HG02588 (cell line): ENCODE measurements around the gene HOXC5.
A peak's percentile ranks its signal among the peaks of the same experiment; 100 is the strongest.

Experiments
- ATAC-seq: cut with Tn5 transposase; IDR thresholded peaks from one replicate; pipeline ENCODE4 v1.9.1; 2021; ENCODE audit warnings: mild to moderate bottlenecking, moderate library complexity; ENCODE audit not compliant: unreplicated experiment

HOXC5 gene

DNA sequence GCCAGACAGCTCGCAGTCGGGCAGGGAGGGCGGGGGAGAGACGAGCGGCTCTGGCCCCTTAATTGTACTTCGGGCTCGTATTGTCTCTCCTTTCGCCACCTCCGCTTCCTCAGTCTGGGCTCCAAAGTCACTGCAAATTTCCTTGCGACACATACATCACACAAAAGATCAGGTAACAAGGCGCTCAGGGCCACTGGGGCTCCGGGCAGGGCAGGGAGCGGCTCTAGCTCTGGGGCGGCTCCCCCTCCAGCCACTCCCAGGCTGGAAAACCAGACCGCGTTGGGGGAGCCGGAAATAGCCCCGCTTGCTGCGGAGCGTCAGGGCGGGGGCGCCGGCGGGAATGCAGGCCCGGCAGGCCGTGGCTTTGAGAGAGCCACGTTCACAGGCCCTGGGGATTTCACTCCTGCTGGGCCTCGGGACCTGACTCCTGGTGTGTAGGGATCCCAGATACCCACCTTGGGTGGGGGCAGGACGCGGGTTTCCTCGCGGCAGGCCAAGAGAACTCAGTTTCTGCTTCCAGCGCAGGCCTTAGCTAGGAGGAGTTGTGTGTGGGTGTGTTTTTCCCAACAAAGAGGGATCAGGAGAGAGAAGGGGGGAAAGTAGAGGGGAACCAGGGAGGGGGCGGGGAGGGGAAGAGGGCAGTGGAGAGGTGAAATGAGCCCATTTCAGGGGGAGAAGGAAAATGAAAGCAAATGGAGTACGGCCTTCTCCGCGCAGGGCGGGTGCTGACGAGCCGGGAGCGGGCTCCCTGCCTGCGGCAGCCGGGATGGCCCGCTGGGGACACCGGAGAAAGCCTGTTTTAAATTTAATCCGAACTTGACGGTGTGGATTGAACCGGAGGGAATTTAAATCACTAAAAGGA is 37.2 kb upstream of the HOXC5 start:
- no peak for ATAC-seq

DNA sequence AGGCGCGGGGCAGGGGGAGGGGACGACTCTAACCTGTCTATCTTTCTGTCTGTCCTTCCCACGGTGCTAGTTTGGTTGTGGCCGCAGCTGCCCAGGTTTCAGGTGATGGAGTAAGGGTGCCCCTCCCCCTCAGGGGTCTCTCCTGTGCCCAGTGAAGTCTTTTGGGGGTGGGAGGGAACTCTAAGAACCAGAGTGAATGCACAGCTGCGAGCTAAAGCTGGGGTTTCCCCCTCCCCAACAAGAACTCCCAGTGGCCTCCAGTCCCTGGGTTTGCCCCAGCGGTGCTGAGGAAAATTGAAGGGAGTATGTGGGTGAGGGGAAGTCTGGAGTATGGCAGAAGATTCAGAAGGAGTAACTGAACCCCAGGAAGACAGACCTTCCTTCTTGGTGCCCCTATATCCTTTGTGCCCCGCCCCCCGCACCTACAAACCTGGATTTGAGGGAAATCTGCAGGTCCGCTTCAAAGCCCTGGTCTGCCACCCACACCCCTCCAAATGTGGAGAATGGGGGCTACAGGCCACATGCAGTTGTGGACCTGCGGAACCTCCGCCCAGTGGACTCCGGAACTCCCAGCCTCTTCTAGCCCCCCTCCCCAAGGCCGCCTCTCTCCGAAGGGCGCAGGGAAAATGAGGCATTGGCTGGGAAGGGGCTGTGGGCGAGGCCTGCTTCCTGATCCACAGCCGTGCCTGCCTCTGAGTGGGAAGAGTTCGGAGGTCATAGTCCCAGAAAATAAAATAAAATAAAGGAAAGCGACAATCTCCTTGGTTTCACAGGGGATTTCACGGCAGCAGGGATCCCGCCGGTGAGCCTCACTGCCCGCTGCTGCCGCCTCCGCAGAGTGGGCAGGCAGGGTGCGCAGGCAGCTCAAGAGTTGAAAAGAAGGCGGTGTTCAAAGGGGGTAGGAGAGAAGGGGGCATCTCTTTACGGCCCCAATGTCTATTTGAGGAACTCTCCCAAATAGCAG is 36.3 kb upstream of the HOXC5 start:
- ATAC-seq = no peak

DNA sequence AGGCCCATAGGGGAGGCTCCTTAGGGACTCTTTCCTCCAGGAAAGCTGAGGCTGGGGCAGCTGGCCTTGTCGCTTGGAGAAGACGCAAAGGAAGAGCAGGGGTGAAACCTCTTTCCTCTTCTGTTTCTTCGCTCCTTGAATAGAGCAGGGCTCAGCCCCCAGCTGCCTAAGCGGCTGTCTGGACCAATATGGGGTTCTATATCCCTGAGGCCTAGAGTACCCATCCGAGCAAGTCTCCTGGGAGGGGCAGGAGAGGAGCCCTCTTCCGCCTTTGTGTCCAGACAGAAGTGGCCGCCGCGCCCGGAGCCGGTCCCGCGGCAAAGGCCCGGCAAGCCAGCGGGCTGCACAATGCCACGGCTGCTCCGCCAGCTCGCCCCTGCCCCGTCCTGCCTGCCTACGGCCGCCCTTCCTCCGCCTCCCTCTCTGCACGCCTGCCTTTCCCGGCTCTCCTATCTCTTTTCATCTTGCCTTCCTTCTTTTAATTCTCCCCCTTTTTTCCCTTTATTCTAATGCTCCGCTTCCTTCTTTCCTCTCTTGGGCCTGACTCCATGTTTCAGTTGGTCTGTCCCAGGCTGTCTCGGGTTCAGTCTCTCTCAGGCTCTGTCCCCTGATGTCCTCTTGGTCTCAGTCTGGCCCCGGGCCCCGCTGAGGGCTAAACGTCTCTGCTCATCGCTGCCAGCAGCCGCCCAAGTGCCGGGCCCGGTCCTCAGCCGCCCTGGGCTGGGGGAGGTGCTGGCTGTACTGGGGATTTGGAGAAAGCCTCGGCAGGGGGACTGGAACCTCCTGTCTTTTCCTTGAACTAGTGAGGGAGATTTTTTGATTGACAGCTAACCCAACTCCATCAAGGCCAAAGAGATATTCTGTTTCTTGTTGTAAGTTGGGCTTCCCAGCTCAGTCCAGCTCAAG is 35.4 kb upstream of the HOXC5 start:
- no peak for ATAC-seq

DNA sequence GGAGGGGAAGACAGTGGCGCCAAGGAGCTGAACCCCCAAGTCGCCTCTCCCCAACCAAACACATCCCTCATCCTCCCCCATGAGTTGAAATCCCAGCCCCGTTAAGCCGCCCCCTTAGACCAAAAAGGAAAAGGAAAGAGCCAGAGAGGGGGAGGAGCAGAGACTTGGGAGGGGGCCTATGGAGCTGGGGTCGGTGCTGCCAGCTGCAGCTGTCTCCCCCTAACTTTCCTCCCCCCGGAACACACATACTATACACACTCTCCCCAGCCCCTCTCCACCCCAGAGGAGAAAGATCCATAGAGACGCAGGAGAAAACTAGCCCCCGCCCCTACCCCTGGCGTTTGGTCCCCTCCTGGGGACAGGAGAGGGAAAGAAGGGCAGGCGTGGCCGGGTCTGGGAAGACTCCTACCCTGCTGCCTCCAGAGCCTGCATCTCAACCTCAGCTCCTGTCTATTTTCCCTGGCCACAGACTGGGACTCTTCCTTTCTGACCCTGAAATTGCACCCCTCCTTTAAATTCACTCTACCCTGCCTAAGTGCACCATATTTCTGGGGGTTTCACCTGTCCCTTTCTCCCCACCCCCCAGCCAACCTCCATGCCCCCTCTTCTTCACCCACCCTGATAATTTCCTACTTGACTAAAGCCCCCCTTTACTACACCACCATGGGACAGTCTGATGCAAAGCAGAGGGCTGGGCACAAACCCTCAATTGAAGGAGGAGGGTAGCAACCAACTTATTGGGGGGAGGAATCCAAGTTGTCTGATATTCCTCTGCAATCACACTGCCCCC is 34.5 kb upstream of the HOXC5 start:
- no peak for ATAC-seq

DNA sequence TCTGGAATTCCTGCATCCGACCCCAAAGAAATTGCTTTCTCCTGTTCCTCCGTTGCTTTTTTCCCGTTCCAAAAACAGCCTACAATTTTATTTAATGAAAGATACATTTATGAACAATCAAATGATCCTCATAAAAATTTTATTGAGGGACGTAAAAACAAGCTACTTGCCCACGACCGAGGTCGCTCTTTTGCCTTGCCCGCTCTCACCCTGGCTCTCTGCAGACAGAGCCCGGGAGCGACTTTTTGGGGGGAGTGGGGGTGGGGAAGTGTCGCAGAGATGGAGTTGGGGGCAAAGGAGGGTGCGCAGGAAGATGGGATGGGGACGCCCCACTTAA is 34.0 kb upstream of the HOXC5 start:
- ATAC-seq = no peak

DNA sequence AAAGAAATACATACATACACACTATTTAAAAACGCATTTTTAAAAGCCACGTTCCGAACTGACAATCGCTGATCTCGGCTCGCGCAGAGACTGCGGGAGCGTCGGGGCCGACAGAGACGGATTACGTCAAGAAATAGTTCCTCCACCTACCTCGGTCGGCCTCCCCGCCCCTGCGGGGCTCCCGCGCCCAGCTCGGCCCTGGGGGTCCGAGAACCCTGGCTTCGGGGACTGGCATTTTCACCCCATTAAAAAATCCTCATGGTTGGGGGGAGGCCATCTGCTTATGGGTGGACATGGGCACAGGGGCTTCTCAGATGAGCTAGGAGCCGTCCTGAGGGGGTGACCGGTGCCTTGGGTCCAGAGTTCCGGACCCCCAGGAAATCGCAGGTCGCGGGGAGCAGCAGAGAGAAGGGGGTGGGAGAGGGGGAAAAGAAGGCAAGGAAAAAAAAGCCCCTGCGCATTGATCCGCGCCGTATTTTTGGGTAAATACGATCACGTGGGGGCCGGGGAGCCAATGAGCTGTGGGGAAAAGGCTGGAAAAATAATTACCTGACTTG is 33.2 kb upstream of the HOXC5 start:
- ATAC-seq = no peak

DNA sequence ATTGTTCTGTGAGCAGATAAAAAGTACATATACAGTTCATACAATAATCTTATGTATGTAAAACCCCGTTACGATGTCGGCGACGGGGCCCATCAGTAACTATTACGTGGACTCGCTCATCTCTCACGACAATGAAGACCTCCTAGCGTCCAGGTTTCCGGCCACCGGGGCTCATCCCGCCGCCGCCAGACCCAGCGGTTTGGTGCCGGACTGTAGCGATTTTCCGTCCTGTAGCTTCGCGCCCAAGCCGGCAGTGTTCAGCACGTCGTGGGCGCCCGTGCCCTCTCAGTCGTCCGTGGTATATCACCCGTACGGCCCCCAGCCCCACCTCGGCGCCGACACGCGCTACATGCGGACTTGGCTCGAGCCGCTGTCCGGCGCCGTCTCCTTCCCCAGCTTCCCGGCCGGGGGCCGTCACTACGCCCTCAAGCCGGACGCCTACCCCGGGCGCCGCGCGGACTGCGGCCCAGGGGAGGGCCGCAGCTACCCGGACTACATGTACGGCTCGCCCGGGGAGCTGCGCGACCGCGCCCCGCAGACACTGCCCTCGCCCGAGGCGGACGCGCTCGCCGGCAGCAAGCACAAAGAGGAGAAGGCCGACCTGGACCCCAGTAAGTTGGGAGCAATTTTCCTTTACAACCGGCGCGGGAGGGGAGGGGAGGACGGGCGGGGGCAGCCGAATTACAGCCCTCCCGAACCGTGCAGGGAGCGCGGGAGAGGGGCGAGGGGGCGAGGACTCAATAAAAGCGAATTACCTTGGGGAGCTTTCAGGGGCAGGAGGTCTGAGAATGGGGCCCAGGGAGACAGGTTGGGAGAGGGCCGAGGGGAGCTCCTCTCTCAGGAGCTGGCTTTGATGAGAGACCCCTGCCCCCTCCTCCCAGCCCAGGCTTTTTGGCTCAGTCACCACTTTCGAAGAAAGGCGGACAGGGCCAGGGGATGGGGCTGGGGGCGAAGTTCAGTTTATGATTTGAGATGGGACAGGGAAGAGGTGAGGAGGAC is 32.4 kb upstream of the HOXC5 start, which contains the start of gene HOXC9:
Gene HOXC9 (plus strand): TSS at position 46 of the 999 bp plus-strand sequence. CDS start 28 bp downstream, at position 74.
- no peak for ATAC-seq

DNA sequence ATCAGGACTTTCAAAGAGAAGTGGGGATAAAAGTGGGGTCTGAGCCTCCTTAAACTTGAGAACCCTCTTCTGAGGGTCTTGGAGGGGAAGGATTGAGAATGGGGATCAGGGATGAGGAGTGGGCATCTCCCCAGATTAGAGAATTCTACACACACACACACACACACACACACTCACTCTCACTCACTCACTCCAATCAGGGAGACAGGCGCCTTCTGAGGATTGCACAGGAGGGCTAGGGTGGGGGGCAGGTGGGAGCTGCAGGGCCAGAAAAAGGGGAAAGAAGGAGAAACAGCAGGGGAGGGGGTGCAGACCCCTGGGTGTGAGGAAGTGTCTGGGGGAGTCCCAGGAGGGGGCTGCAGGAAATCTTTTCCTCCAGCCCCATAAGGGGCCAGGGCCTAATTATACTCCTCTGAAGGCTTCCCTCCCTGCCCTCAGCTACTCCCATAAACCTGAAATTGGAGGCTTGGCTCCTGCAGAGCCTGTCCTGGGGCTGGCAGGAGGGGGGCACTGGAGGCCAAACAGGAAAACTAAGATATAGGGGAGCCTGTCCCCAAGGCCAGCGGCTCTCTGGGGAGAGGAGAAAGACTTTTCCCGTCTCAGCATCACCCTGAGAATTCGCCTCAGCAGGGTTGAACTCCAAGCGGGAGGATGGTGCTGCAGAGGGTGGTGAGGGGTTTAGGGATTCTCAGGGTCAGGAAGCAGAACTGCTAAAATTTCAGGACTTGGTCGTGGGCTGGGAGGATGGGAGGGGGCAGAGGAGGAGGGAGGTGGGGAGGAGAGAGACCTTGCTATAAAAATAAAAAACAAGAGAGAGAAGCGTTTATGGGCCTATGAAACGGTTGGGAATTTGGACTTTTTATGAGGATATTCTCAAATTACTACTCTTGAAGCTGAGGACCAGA is 31.3 kb upstream of the HOXC5 start:
- no peak for ATAC-seq

DNA sequence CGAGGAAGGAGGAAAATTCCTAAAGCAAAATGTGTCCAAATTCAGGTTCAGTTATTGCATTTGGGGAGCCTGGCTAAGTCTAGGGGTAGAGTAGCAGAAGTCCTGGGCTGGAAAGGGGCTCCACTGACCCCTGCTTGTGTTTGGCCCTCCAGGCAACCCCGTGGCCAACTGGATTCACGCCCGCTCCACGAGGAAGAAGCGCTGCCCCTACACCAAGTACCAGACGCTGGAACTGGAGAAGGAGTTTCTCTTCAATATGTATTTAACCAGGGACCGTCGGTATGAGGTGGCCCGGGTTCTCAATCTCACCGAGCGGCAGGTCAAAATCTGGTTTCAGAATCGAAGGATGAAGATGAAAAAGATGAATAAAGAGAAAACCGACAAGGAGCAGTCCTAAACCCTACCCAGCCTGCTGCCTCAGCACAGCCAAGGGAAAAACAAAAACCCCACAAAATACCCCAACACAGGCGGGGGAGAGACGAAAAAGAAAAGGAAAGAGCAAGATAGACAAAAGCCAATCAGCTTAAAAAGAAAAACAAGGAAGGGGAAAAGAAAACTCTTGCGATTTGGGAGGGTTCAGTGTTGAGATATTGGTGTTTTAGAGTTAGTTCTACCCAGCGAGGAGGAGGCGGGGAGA is 30.5 kb upstream of the HOXC5 start:
- no peak for ATAC-seq

DNA sequence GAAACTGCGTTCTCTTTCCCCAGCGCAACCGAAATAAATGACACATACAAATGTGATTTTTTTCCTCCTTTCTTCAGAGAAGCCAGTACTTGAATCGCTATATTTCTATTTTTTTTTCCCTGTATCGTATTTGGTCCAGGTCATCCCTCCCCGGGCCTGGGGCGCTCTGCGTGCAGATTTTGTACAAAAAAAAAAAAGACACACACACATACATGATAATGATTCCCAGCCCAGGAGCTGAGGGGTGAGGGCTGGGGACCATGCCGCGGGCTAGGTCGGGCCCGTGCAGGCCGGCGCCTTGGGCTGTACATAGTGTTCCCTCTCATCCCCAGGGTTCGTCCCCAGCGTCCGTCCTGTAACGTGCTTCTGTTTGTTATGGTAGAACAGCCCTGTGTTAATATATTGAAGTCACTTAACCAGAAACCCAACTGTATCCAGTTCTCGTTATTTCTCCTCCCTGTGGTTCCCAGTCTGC is 29.9 kb upstream of the HOXC5 start:
- no peak for ATAC-seq

DNA sequence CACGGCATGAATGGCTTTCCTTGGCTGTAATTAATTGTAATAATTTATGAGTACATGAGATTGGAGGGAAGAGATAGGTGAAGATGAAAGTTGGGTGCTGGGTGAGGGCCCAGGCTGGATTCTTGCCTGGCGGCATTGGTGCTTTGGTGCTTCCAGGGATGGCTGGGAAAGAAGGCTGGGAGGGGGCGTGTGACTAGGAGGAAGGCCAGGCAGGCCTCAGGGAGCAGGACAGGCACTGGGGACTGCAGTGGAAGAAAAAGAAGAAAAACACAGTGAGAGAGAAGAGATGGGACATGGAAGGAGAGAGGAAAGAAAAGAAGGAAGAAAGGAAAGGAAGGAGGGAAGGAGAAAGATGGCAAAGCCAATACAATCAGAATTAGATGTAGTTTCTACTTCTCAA is 29.2 kb upstream of the HOXC5 start:
- ATAC-seq = no peak

DNA sequence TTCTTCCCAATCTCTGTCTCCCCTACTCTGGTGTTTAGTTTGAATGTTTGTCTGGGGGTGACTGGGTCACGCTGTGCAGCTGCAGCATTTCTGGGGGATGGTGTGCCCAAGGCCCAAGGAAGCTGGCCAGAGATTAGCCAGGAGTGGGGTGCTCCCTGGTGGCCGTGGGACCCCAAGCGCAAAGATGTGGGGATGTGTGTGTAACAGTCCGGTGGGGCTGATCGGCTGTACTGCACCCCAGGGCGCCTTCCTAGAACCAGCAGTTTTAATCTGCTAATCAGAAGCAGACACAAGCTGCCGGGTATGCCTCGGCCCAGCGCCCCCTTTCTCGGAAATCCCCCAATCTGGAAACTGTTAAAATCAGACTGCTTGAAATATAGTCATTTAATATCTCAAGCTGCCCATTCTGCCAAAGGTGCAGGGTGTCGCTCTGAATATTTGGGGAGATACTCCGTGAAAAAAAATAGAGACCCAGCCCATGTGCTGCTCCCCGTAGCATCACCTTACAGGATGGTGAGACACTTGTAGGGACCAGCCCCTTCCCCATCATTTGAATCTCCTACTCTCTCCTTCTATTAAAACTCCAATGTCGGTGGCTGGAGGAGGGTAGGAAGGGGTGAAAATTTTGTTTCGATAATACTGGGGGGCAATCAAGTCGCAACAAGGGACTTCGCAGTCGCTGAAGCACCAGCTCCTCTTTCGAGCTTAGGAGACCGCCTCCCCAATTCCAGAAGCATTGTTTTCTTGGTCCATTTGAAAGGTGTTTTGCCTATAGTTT is 28.6 kb upstream of the HOXC5 start:
- ATAC-seq = no peak

DNA sequence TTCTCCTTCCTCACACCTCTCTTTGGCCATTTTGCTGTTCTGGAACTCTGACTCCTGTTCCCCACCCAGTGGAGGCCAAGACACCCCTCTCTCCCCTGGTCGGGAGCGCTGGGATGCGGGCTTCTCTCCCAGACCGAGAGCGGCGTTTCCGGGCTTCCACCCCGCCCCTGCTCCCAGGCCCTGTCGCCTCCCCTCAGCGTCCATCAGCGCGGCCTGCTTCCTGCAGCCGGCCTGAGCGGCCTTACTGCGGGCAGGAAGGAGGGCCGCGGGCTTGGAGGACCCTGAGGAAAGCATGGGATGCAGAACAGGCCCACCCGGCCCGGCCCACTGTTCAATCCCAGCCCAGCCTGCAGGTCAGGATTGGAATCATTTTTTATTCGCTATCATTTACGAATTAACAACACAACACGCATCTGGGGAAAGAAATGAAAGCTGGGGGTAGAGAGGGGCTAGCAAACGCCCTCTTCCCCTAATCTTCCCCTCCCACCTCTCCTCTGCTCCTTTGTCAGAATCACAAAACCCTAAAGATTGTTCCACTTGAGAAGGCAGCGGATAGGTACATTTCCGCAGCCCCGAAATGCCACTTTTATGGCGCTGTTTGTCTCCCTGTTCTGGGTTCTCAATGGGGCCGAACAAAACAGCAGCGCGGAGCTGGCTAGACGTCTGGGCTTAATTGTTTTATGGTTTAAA is 27.9 kb upstream of the HOXC5 start:
- ATAC-seq = no peak

DNA sequence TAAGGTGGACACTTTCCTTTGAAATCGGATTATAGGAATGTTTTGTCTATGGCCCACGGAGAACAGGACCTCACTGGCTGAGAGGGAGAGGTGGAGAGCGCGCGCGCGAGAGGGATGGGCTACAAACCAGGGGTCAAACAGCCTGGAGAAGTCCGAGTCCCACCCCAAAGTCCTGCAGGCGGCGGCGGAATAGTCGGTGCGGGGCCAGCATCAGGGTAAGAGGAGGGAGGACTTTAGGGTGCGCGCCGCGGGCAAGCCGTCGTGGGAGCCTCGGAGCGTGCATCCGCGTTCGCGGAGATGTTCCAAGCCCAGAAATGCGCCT is 27.4 kb upstream of the HOXC5 start:
- ATAC-seq = no peak

DNA sequence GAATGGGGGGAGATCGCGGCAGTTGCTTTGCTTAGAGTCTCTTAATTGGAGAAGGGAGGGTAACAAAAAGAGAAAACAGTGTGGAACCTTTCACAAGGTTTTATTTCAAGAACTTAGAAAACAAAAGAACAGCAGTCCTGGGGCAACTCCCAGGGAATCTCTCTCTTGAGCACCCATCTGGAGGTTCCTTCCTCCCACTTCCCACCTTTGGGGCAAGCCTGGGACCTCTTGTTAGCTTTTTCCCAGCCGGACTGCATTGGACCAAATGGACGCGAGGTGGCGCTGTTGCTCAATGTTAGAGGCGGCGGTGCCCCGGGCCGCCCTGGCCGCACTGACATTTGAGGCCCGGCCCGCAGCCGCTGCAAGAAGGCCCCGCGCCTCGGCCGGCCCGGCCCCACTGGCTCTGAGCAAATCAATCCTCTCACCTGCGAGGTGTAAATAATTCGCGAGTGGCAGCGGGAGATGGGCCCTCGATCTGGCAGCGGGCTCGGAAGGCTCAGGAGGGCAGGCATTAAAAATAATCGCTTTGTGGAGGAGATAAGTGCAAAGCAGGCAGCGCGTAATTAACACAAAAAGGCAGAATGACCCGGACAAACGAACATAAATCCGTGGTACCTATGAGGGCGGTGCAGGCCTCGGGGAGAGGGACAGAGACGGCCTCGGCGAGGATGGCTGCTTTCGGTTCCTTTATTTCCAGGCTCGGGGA is 26.8 kb upstream of the HOXC5 start:
- ATAC-seq = peak; percentile 76
